Neural progenitor cell (in vitro differentiated cells): ENCODE measurements around the gene NEK10.

ENCODE experiments used
- CTCF ChIP-seq: fragments of 200-600 bp; sonication (generic); IDR thresholded peaks from 2 replicates; pipeline ENCODE4 v1.5.1; 2017; ENCODE audit warnings: antibody characterized with exemption, mild to moderate bottlenecking
- EZH2 ChIP-seq: fragments of 200-600 bp; sonication (generic); IDR thresholded peaks from 2 replicates; pipeline ENCODE4 v1.6.1; 2017; ENCODE audit warnings: antibody characterized with exemption, mild to moderate bottlenecking, moderate library complexity

GRCh38 chr3:27345493-27345892, 23.7 kb downstream of the NEK10 start:
- no peak for TF ChIP-seq CTCF
- no peak for TF ChIP-seq EZH2
